ENCODE results near the gene GABPA. TPM values are rescaled to one million over a fixed set of nuclear protein-coding genes. Genes with fewer than 3 reads are reported as not detected.
A peak's percentile ranks its signal among the peaks of the same experiment; 100 is the strongest.

GABPA gene
- total and polyA plus RNA-seq, 2 of the 13 experiments (the other 11 are each of a cell fraction or from before 2014, with no cell fraction given), result 7.4 to 13.2 TPM

DNA sequence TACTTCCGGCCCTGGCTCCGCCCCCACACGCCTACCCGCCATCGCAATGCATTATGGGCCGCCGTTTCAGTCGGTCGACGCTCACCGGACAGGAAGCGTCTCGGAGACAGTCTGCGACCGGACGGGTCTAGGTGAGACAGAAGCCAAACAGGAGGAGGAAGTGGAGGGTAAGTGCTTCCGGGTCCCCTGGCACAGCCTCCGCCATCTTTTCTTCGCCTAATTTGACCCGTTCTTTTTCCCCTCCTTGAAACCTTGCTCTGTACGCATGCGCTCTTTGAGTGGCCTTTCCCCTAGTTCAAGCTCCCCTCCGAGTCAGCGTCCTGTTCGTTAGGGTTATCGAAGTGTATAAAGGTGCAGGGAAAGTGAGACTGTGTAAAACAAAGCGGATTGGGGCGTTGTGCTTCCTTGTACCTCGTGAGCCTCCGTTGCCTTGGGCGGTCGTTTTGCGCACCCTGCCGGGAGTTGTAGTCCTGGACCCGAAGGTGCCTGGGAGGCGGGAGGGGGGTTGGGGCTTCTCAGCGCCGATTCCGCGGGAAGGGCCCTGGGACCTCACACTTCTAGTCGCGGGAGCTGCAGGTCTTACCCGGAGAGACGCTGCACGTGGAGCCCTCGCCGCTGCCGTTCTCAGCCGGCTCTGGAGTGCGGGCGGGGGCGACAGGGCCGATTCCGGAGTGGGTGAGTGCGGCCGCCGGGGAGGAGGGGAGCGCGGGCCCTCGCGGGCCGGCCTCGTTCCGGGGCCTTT lies at the start of gene GABPA, which contains the start of gene ATP5PF (continued):
- TF ChIP-seq IRX3 (CRISPR knock-in tag; IDR thresholded peaks at IDR 0.05; ENCODE audit: borderline replicate concordance, low read depth) (peak; percentile 53; the same call in 1 of the 2 replicates), ZNF570 (CRISPR knock-in tag; IDR thresholded peaks at IDR 0.05; ENCODE audit: borderline replicate concordance) (peak; percentile 39; the same call in 1 of the 2 replicates), GABPB1 (CRISPR knock-in tag; IDR thresholded peaks at IDR 0.05) (peak; percentile 94), NR2C2 (CRISPR knock-in tag; IDR thresholded peaks at IDR 0.05; ENCODE audit: borderline replicate concordance) (peak; percentile 99), ARHGAP35 (CRISPR knock-in tag; IDR thresholded peaks at IDR 0.05; ENCODE audit: borderline replicate concordance) (no peak), BRD4 (CRISPR knock-in tag; IDR thresholded peaks at IDR 0.05) (peak; percentile 18; the same call in 1 of the 2 replicates), ZNF44 (CRISPR knock-in tag; IDR thresholded peaks at IDR 0.05) (no peak; the same call in 1 of the 2 replicates)
- TF ChIP-seq, protein P1, sequence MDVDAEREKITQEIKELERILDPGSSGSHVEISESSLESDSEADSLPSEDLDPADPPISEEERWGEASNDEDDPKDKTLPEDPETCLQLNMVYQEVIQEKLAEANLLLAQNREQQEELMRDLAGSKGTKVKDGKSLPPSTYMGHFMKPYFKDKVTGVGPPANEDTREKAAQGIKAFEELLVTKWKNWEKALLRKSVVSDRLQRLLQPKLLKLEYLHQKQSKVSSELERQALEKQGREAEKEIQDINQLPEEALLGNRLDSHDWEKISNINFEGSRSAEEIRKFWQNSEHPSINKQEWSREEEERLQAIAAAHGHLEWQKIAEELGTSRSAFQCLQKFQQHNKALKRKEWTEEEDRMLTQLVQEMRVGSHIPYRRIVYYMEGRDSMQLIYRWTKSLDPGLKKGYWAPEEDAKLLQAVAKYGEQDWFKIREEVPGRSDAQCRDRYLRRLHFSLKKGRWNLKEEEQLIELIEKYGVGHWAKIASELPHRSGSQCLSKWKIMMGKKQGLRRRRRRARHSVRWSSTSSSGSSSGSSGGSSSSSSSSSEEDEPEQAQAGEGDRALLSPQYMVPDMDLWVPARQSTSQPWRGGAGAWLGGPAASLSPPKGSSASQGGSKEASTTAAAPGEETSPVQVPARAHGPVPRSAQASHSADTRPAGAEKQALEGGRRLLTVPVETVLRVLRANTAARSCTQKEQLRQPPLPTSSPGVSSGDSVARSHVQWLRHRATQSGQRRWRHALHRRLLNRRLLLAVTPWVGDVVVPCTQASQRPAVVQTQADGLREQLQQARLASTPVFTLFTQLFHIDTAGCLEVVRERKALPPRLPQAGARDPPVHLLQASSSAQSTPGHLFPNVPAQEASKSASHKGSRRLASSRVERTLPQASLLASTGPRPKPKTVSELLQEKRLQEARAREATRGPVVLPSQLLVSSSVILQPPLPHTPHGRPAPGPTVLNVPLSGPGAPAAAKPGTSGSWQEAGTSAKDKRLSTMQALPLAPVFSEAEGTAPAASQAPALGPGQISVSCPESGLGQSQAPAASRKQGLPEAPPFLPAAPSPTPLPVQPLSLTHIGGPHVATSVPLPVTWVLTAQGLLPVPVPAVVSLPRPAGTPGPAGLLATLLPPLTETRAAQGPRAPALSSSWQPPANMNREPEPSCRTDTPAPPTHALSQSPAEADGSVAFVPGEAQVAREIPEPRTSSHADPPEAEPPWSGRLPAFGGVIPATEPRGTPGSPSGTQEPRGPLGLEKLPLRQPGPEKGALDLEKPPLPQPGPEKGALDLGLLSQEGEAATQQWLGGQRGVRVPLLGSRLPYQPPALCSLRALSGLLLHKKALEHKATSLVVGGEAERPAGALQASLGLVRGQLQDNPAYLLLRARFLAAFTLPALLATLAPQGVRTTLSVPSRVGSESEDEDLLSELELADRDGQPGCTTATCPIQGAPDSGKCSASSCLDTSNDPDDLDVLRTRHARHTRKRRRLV (CRISPR knock-in tag; IDR thresholded peaks at IDR 0.05), result no peak
- TF ChIP-seq, protein P2, sequence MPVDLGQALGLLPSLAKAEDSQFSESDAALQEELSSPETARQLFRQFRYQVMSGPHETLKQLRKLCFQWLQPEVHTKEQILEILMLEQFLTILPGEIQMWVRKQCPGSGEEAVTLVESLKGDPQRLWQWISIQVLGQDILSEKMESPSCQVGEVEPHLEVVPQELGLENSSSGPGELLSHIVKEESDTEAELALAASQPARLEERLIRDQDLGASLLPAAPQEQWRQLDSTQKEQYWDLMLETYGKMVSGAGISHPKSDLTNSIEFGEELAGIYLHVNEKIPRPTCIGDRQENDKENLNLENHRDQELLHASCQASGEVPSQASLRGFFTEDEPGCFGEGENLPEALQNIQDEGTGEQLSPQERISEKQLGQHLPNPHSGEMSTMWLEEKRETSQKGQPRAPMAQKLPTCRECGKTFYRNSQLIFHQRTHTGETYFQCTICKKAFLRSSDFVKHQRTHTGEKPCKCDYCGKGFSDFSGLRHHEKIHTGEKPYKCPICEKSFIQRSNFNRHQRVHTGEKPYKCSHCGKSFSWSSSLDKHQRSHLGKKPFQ (CRISPR knock-in tag; IDR thresholded peaks at IDR 0.05; ENCODE audit: insufficient replicate concordance), result no peak
- TF ChIP-seq, protein P3, sequence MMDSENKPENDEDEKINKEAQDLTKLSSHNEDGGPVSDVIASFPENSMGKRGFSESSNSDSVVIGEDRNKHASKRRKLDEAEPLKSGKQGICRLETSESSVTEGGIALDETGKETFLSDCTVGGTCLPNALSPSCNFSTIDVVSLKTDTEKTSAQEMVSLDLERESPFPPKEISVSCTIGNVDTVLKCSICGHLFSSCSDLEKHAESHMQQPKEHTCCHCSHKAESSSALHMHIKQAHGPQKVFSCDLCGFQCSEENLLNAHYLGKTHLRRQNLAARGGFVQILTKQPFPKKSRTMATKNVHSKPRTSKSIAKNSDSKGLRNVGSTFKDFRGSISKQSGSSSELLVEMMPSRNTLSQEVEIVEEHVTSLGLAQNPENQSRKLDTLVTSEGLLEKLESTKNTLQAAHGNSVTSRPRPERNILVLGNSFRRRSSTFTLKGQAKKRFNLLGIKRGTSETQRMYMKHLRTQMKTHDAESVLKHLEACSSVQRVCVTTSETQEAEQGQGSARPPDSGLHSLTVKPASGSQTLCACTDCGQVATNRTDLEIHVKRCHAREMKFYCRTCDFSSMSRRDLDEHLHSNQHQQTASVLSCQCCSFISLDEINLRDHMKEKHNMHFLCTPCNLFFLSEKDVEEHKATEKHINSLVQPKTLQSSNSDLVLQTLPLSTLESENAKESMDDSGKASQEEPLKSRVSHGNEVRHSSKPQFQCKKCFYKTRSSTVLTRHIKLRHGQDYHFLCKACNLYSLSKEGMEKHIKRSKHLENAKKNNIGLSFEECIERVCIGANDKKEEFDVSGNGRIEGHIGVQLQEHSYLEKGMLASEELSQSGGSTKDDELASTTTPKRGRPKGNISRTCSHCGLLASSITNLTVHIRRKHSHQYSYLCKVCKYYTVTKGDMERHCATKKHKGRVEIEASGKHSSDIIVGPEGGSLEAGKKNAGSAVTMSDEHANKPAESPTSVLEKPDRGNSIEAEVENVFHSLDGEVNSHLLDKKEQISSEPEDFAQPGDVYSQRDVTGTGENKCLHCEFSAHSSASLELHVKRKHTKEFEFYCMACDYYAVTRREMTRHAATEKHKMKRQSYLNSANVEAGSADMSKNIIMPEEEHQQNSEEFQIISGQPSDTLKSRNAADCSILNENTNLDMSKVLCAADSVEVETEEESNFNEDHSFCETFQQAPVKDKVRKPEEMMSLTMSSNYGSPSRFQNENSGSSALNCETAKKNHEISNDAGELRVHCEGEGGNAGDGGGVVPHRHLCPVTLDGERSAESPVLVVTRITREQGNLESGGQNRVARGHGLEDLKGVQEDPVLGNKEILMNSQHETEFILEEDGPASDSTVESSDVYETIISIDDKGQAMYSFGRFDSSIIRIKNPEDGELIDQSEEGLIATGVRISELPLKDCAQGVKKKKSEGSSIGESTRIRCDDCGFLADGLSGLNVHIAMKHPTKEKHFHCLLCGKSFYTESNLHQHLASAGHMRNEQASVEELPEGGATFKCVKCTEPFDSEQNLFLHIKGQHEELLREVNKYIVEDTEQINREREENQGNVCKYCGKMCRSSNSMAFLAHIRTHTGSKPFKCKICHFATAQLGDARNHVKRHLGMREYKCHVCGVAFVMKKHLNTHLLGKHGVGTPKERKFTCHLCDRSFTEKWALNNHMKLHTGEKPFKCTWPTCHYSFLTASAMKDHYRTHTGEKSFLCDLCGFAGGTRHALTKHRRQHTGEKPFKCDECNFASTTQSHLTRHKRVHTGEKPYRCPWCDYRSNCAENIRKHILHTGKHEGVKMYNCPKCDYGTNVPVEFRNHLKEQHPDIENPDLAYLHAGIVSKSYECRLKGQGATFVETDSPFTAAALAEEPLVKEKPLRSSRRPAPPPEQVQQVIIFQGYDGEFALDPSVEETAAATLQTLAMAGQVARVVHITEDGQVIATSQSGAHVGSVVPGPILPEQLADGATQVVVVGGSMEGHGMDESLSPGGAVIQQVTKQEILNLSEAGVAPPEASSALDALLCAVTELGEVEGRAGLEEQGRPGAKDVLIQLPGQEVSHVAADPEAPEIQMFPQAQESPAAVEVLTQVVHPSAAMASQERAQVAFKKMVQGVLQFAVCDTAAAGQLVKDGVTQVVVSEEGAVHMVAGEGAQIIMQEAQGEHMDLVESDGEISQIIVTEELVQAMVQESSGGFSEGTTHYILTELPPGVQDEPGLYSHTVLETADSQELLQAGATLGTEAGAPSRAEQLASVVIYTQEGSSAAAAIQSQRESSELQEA (CRISPR knock-in tag; IDR thresholded peaks at IDR 0.05; ENCODE audit: not compliant biosample characterization), result peak; percentile 44
